Activated CD4-positive, CD25-positive, alpha-beta regulatory T cell (primary cell): ENCODE data around the gene STK39.

Experiments used
- DNase-seq, 4 experiments: peaks; one replicate each; lab custom pipeline; 2025; lab: John Stamatoyannopoulos, UW

Gene STK39

GRCh38 chr2:167950571-167950970, 296.8 kb downstream of the STK39 start:
- DNase-seq = no peak

GRCh38 chr2:167946441-167946841, 301.0 kb downstream of the STK39 start:
- no peak for DNase-seq

GRCh38 chr2:167945660-167946368, 301.6 kb downstream of the STK39 start:
- DNase-seq = no peak

- no peak for DNase-seq
These were observed 302.4 kb downstream of the STK39 start for GRCh38 chr2:167944825-167945659.

- DNase-seq = no peak
These were observed 303.5 kb downstream of the STK39 start for GRCh38 chr2:167943897-167944296.

GRCh38 chr2:167943368-167943767, 304.0 kb downstream of the STK39 start:
- DNase-seq = no peak

- no peak for DNase-seq
These were observed 304.9 kb downstream of the STK39 start for GRCh38 chr2:167942366-167943081.

GRCh38 chr2:167941604-167942003, 305.8 kb downstream of the STK39 start:
- DNase-seq = no peak

GRCh38 chr2:167940734-167941507, 306.5 kb downstream of the STK39 start:
- no peak for DNase-seq

- no peak for DNase-seq
These were observed 307.1 kb downstream of the STK39 start for GRCh38 chr2:167940346-167940725.

- DNase-seq = no peak
These were observed 307.7 kb downstream of the STK39 start for GRCh38 chr2:167939514-167940345.

GRCh38 chr2:167937403-167937802, 310.0 kb downstream of the STK39 start:
- DNase-seq = no peak

- no peak for DNase-seq
These were observed 311.6 kb downstream of the STK39 start for GRCh38 chr2:167935803-167936110.

GRCh38 chr2:167933097-167933814, 314.1 kb downstream of the STK39 start:
- DNase-seq = no peak

- DNase-seq = no peak
These were observed 315.2 kb downstream of the STK39 start for GRCh38 chr2:167932123-167932693.

GRCh38 chr2:167929484-167929883, 317.9 kb downstream of the STK39 start:
- no peak for DNase-seq

- DNase-seq = no peak
These were observed 319.0 kb downstream of the STK39 start for GRCh38 chr2:167928434-167928833.

GRCh38 chr2:167925758-167926157, 321.6 kb downstream of the STK39 start:
- DNase-seq = no peak

GRCh38 chr2:167924556-167924955, 322.8 kb downstream of the STK39 start:
- DNase-seq = no peak

GRCh38 chr2:167916756-167917155, 330.6 kb downstream of the STK39 start:
- DNase-seq = no peak
